Endothelial cell of umbilical vein (primary cell): ENCODE results near the gene PRKRIP1. TPM values are rescaled to one million over a fixed set of nuclear protein-coding genes. Genes with fewer than 3 reads are reported as not detected.

Experiments used
- BruUV-seq: library from RNA; stranded (reverse); fragments of 400-500 nt; replicated peaks from 2 replicates; lab custom pipeline; 2021; lab: Mats Ljungman, UMichigan
- CTCF ChIA-PET: fragments of 300-600, 350-600 bp; sonication (Branson Sonifier 250); formaldehyde crosslinking; loops from one replicate; lab custom pipeline; 2021; ENCODE audit warnings: antibody characterized with exemption, inconsistent platforms; lab: Charles Lee
- POLR2A ChIA-PET: fragments of 300-600, 350-600 bp; sonication (Branson Sonifier 250); formaldehyde crosslinking; loops from one replicate; lab custom pipeline; 2021; ENCODE audit warnings: antibody characterized with exemption, inconsistent platforms; lab: Charles Lee
- DNase-seq: peaks from one replicate; pipeline ENCODE4 v3.0.0-alpha.2; 2011; ENCODE audit warnings: low read depth, low spot score
- FAIRE-seq: peaks from 2 replicates; lab custom pipeline; 2011; peaks lifted over from hg19 to GRCh38; lab: Jason Lieb, UNC
- H2AFZ ChIP-seq: 2 replicates; pipeline ENCODE4 v1.6.0; 2012; ENCODE audit warnings: low read depth, low read length, control low read depth, inconsistent platforms
- H3K27ac ChIP-seq: 2 replicates; pipeline ENCODE4 v1.5.1; 2011; ENCODE audit warnings: low read depth, mild to moderate bottlenecking, control low read depth, low read length, moderate library complexity; ENCODE audit not compliant: insufficient read depth
- H3K27me3 ChIP-seq, 2 experiments: 2 replicates each; pipeline versions ENCODE4 v1.6.0 to v1.6.1; 2011; ENCODE audit warnings: low read length in 2 of 2, mixed read lengths in 1 of 2; ENCODE audit not compliant: control insufficient read depth in 2 of 2, insufficient read depth in 2 of 2
- H3K36me3 ChIP-seq, 2 experiments: 2 replicates in 1 of 2; 3 replicates in 1 of 2; pipeline ENCODE4 v1.5.1; 2011; ENCODE audit warnings: low read length in 2 of 2, mild to moderate bottlenecking in 1 of 2, moderate library complexity in 1 of 2; ENCODE audit not compliant: control insufficient read depth in 2 of 2, insufficient read depth in 2 of 2; ENCODE audit errors: extremely low read depth in 1 of 2
- H3K4me1 ChIP-seq: 3 replicates; pipeline ENCODE4 v1.5.1; 2011; ENCODE audit warnings: mild to moderate bottlenecking, low read length; ENCODE audit not compliant: control insufficient read depth, insufficient read depth; ENCODE audit errors: extremely low read depth
- H3K4me2 ChIP-seq: 2 replicates; pipeline ENCODE4 v1.6.1; 2011; ENCODE audit warnings: low read length, control low read depth, mixed read lengths; ENCODE audit not compliant: insufficient read depth
- H3K4me3 ChIP-seq, 3 experiments: fragments of 200-600 bp in 1 of 3; sonication (generic), shearing (Covaris generic) in 1 of 3; replicated peaks in 1 of 3; 2 replicates each; pipeline ENCODE4 v1.5.1; 2011 to 2016; ENCODE audit warnings: control low read depth in 3 of 3, low read length in 3 of 3, mild to moderate bottlenecking in 2 of 3, inconsistent platforms in 1 of 3, low read depth in 1 of 3, moderate library complexity in 1 of 3; ENCODE audit not compliant: insufficient read depth in 1 of 3
- H3K79me2 ChIP-seq: 2 replicates; pipeline ENCODE4 v1.6.0; 2012; ENCODE audit warnings: low read length, inconsistent platforms; ENCODE audit not compliant: control insufficient read depth, insufficient read depth
- H3K9ac ChIP-seq: replicated peaks from 2 replicates; pipeline ENCODE3; 2011; ENCODE audit warnings: low read length, control low read depth; ENCODE audit not compliant: insufficient read depth; ENCODE audit errors: extremely low read depth
- H3K9me1 ChIP-seq: replicated peaks from 3 replicates; pipeline ENCODE4 v1.6.0; 2011; ENCODE audit warnings: mild to moderate bottlenecking, low read length; ENCODE audit not compliant: control insufficient read depth, insufficient read depth; ENCODE audit errors: extremely low read depth
- H3K9me3 ChIP-seq: replicated peaks from 2 replicates; pipeline ENCODE4 v1.5.1; 2012; ENCODE audit warnings: low read length, inconsistent platforms; ENCODE audit not compliant: control insufficient read depth, insufficient read depth
- H4K20me1 ChIP-seq: replicated peaks from 2 replicates; pipeline ENCODE3; 2011; ENCODE audit warnings: mild to moderate bottlenecking, low read length; ENCODE audit not compliant: control insufficient read depth, insufficient read depth; ENCODE audit errors: extremely low read depth
- CTCF ChIP-seq, 2 donors: IDR thresholded peaks; 1 replicate in 1 of 2; 2 replicates in 1 of 2; pipeline ENCODE4 v1.5.1; 2011; ENCODE audit warnings: low read length in 2 of 2, mild to moderate bottlenecking in 2 of 2, moderate library complexity in 2 of 2, control low read depth in 1 of 2, inconsistent platforms in 1 of 2, low read depth in 1 of 2; ENCODE audit not compliant: insufficient read depth in 1 of 2; ENCODE audit errors: extremely low read depth in 1 of 2
- EZH2 ChIP-seq: IDR thresholded peaks from 2 replicates; pipeline ENCODE4 v1.6.1; 2012; ENCODE audit warnings: borderline replicate concordance, low read depth, mild to moderate bottlenecking, moderate library complexity, low read length, inconsistent platforms; ENCODE audit not compliant: severe bottlenecking
- FOS ChIP-seq: IDR thresholded peaks from 2 replicates; pipeline ENCODE4 v1.6.1; 2011; ENCODE audit warnings: mild to moderate bottlenecking, low read length, moderate library complexity, borderline replicate concordance; ENCODE audit not compliant: insufficient read depth
- GATA2 ChIP-seq: IDR thresholded peaks from 2 replicates; pipeline ENCODE4 v1.7.0; 2011; ENCODE audit warnings: low read depth, mild to moderate bottlenecking, moderate library complexity, mixed read lengths, low read length; ENCODE audit not compliant: insufficient read length, insufficient read depth
- JUN ChIP-seq: IDR thresholded peaks from 2 replicates; pipeline ENCODE4 v1.6.1; 2011; ENCODE audit warnings: borderline replicate concordance, low read depth; ENCODE audit not compliant: insufficient read length, insufficient read depth
- MAX ChIP-seq: IDR thresholded peaks from 2 replicates; pipeline ENCODE4 v1.6.1; 2011; ENCODE audit not compliant: insufficient read depth, insufficient read length
- MYC ChIP-seq: IDR thresholded peaks from one replicate; pipeline ENCODE4 v1.6.1; 2011; ENCODE audit warnings: mild to moderate bottlenecking, low read depth, low read length
- POLR2A ChIP-seq: IDR thresholded peaks from 2 replicates; pipeline ENCODE4 v1.6.1; 2012; ENCODE audit warnings: low read depth, mild to moderate bottlenecking, control low read depth, low read length
- POLR2AphosphoS5 ChIP-seq: IDR thresholded peaks from 2 replicates; pipeline ENCODE4 v1.6.1; 2012; ENCODE audit warnings: low read depth, mild to moderate bottlenecking, control low read depth, low read length, moderate library complexity; ENCODE audit not compliant: insufficient read depth
- dilution Hi-C: fragments of 300-500 bp; cut with MboI; formaldehyde crosslinking; loops from one replicate; pipeline ENCODE4 v1.15.0; 2019; ENCODE audit warnings: low sequenced_read_pairs; ENCODE audit not compliant: extremely low pct_ligation_motif_present
- intact Hi-C: fragments of 100-400 bp; cut with micrococcal nuclease; formaldehyde crosslinking; loops from one replicate; pipeline ENCODE4 v1.10.0; 2022
- polyA plus RNA-seq, 4 experiments: library from polyadenylated mRNA; depleted of rRNA in 3 of 4; stranded (reverse) in 3 of 4; unstranded in 1 of 4; fragments of >200 nt; gene quantifications; 2 replicates each; pipeline versions ENCODE4 v1.2.1 to v1.2.3, GENCODE V29; 2011 to 2012; ENCODE audit warnings: missing spikeins in 1 of 4
- total RNA-seq: library from RNA; stranded (reverse); gene quantifications from 2 replicates; pipeline ENCODE4 v1.2.3, GENCODE V29; 2021

Gene PRKRIP1
- total and polyA plus RNA-seq, 2 donors (not counting 3 experiments of a cell fraction or from before 2014, with no cell fraction given) = 16.1 to 26.1 TPM

GRCh38 chr7:102453319-102453718 lies 57.2 kb downstream of the PRKRIP1 start:
- Histone ChIP-seq H3K36me3 (peaks cover 4 to 7% of the 10 kb centered on the region in 2 experiments), H3K4me3 (no peak overlapping the region), H3K9ac (no peak overlapping the region), H3K27me3 (no peaks in the 10 kb centered on the region), H3K9me3 (no peaks in the 10 kb centered on the region), H3K9me1 (no peaks in the 10 kb centered on the region), H4K20me1 (no peaks in the 10 kb centered on the region), H3K27ac (no peak overlapping the region), H2AFZ (no peak overlapping the region), H3K79me2 (no peaks in the 10 kb centered on the region), H3K4me1 (no peaks in the 10 kb centered on the region), H3K4me2 (no peak overlapping the region)
- ChIA-PET POLR2A (no interaction called here), CTCF (no interaction called here)
- BruUV-seq = no TSS peak
- FAIRE-seq (no peak), DNase-seq (no peak)
- intact Hi-C loops (no loop called here), dilution Hi-C loops (no loop called here)
- TF ChIP-seq CTCF (IDR thresholded peaks at IDR 0.05; ENCODE audit: extremely low read depth in 1 of 2, insufficient read depth in 1 of 2, low read depth in 1 of 2, low read length in 2 of 2) (no peak), JUN (no peak), GATA2 (no peak), MYC (no peak), MAX (no peak), EZH2 (no peak)

GRCh38 chr7:102454468-102454867 lies 58.3 kb downstream of the PRKRIP1 start:
- no peaks in the 10 kb centered on the region for H3K27me3 ChIP-seq
- H4K20me1 ChIP-seq = no peaks in the 10 kb centered on the region
- CTCF ChIA-PET = interaction anchor here (1.5 kb wide), 1 partner anchor 21 kb away, joined by 5 read pairs; the partner anchor contains the start of gene ORAI2
- peaks cover 4 to 9% of the 10 kb centered on the region in 2 experiments for H3K36me3 ChIP-seq
- intact Hi-C loops = no loop called here
- no peak overlapping the region for H3K27ac ChIP-seq
- FAIRE-seq = no peak
- POLR2A ChIA-PET = no interaction called here
- TF ChIP-seq EZH2 = no peak
- TF ChIP-seq POLR2A = no peak
- TF ChIP-seq MAX = no peak
- TF ChIP-seq MYC = no peak
- no peak for TF ChIP-seq JUN
- no peak for TF ChIP-seq POLR2AphosphoS5
- no peak for TF ChIP-seq CTCF (IDR thresholded peaks at IDR 0.05; ENCODE audit: extremely low read depth in 1 of 2, insufficient read depth in 1 of 2, low read depth in 1 of 2, low read length in 2 of 2)
- no peak for TF ChIP-seq GATA2
- no peak for TF ChIP-seq FOS
- DNase-seq = no peak
- H3K4me2 ChIP-seq = no peak overlapping the region
- H3K79me2 ChIP-seq = no peaks in the 10 kb centered on the region
- H3K4me3 ChIP-seq = no peak overlapping the region
- no peaks in the 10 kb centered on the region for H3K9me1 ChIP-seq
- BruUV-seq = no TSS peak
- no peaks in the 10 kb centered on the region for H3K9me3 ChIP-seq
- dilution Hi-C loops = no loop called here
- H2AFZ ChIP-seq = no peak overlapping the region
- H3K4me1 ChIP-seq = no peaks in the 10 kb centered on the region
- no peak overlapping the region for H3K9ac ChIP-seq
